GM21515 (cell line): ENCODE results near the gene RGS9.
"Not testable (repeated sequence)": the region's sequence is repeated elsewhere in the genome, so short reads cannot be mapped to it uniquely, and the experiment has no call there.

ENCODE experiments used
- ATAC-seq: cut with Tn5 transposase; IDR thresholded peaks from one replicate; pipeline ENCODE4 v1.9.1; 2021; ENCODE audit not compliant: unreplicated experiment

Gene RGS9

DNA sequence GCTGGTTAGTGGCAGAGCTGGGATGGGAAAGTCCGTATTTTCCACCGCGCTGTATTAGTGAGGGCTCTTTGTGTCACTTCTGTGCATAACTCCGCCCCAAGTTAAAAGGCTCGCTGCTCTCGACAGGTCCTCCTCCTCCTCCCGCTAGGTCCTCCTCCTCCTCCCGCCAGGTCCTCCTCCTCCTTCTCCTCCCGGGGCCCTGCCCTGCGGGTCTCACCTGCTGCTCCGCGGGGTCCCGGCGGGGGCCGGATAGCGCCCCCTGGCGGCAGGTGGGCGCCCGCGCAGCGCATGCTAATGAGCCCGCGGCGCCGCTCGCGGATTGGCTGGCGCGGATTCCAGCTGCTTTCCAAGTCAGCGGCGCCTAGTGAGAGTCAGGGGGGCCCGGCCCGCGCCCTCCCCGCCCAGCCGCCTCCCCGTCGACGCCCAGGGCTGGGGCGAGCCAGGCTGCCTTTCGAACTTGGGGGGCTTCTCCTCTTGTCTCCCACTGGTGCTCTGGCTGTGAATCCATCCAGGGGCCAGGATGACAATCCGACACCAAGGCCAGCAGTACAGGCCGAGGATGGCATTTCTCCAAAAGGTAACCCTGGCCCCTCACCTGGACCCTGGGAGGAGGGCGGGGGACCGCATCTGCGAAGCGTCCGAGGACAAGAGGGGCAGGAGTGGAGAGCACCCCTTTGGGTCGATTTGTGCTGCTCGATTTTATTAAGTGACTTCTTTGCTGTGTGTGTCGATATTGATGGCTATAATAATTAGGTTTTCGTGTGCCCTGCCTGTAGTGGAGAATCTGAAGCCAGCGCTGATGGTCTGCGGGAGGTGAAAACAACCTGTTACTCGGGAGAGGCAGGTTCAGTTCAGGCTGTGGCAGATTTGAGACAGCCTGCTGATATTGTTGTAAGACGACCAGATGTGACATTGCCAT is at the start of gene RGS9:
Gene RGS9 (plus strand): TSS at position 350 of the 919 bp plus-strand sequence. CDS start 171 bp downstream, at position 521.
- ATAC-seq = peak; percentile 93

DNA sequence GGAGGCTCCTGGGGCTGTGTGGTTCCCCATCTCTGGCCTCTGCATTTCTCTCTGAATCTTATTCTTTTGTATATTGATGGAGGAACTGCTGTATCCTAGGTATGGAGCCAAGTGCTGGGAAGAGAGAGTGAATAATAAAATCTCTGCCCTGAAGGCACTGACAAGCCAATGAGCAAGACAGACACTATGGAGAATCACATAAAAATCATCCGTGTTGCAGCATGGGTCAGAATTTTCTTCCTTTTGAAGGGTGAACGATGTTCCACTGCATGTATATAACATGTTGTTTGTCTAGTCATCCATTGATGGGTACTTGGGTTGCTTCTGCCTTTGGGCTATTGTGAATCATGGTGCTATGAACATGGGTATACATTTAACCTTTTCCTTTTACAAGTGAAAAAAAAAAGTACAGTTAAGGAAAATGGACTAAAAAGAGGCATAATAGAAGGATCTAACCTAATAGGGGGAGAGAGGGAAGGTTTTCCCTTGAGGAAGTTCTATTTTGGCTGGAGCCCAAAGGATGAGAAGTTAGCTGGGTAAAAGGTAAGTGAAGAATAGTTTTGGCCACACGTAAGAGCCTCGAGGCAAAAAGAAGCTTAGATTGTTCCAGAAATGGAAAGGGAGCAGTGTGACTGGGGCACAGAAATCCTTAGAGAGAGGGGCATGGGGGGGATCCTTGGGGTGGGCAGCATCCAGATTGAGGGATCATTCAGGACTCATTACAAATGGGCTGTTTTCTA is 48.4 kb upstream of the RGS9 start:
- ATAC-seq = no peak

DNA sequence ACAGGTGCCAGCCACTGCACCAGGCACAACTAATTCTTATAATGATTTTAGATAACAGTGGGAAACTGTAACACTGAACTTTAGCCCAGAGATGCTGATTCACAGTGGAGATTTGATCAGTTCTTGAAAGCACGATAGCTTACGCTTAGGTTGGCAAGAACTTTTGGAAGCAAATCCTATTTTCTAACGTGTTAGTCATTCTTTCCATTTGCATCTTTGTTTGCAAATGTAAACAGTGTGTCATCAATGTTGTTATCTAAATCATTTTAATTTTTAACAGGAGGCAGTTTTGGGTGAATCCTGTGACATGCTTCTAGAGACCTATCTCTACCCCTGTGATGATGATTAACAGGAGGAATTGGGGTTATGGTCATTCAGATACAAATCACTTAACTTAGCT is 44.9 kb upstream of the RGS9 start:
- no peak for ATAC-seq

DNA sequence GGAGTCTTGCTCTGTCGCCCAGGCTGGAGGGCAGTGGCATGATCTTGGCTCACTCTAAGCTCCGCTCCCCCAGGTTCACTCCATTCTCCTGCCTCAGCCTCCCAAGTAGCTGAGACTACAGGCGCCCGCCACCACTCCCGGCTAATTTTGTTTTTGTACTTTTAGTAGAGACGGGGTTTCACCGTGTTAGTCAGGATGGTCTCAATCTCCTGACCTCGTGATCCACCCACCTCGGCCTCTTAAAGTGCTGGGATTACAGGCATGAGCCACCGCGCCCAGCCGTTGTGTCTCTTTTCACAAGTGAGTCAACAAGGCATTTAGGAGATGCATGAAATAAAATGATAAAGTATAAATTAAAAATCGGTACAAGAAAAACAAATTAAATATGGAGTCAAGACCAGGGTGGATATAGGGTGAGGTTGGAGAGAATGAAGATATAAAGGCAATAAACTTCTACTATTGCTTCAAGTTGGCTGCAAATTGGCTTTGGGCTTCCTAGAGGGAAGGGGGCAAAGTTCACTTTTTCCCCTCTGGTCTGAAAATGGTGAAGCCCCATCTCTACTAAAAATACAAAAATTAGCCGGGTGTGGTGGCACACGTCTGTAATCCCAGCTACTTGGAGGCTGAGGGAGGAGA is 44.3 kb upstream of the RGS9 start:
- ATAC-seq = not testable (repeated sequence)

DNA sequence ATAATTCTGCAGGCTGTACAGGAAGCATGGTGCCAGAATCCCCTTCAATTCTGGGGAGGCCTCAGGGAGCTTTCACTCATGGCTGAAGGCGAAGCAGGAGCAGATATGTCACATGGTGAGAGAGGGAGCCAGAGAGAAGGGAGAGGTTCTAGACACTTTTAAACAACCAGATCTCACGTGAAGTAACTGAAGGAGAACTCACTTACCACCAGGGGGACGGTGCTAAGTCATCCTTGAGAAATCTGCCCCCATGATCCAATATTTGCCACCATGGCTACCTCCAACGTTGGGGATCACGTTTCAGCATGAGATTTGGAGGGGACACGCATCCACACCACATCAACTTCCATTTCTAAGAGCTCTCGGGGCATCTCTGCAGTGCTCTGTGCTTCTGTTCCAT is 43.2 kb upstream of the RGS9 start:
- no peak for ATAC-seq

GRCh38 chr17:65095465-65095864 is 41.7 kb upstream of the RGS9 start:
- no peak for ATAC-seq

DNA sequence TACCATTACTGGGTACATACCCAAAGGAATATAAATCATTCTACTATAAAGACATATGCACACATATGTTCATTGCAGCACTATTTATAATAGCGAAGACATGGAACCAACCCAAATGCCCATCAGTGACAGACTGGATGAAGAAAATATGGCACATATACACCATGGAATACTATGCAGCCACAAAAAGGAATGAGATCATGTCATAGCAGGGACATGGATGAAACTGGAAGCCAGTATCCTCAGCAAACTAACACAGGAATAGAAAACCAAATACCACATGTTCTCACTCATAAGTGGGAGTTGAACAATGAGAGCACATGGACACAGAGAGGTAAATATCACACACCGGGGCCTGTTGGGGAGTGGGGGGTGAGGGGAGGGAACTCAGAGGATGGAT is 40.8 kb upstream of the RGS9 start:
- ATAC-seq = not testable (repeated sequence)

DNA sequence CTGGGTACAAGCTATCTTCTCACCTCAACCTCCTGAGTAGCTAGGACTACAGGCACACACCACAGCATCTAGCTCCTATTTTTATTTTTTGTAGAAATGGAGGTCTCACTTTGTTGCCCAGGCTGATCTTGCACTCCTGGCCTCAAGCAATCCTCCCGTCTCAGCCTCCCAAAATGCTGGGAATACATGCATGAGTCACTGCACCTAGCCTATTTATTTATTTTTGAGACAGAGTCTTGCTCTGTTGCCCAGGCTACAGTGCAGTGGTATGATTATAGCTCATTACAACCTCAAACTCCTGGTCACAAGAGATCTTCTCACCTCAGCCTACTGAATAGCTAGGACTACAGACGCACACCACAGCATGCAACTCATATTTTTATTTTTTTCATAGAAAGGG is 40.1 kb upstream of the RGS9 start:
- no peak for ATAC-seq

DNA sequence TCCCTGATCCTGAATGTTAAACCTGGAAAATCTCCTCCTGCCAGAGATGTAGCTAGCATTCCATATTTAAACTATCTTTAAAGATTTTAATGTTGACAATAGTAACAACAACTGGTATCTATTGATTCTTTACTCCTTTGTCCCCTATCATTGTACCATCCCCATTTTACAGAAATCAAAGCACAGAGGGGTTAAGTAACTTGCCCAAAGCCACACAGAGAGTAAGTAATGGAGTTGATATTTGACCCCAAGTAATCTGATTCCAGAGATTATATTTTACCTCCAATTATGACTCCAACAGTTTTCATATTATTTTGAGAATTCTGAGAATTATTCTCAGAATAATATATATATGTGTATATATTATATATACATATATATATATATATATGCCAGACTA is 37.7 kb upstream of the RGS9 start:
- no peak for ATAC-seq

- ATAC-seq = peak; percentile 81
Observed at GRCh38 chr17:65099941-65100315, 37.2 kb upstream of the RGS9 start.

GRCh38 chr17:65100316-65101140 is 36.6 kb upstream of the RGS9 start:
- ATAC-seq = peak; percentile 65

GRCh38 chr17:65101371-65101770 is 35.8 kb upstream of the RGS9 start:
- no peak for ATAC-seq

DNA sequence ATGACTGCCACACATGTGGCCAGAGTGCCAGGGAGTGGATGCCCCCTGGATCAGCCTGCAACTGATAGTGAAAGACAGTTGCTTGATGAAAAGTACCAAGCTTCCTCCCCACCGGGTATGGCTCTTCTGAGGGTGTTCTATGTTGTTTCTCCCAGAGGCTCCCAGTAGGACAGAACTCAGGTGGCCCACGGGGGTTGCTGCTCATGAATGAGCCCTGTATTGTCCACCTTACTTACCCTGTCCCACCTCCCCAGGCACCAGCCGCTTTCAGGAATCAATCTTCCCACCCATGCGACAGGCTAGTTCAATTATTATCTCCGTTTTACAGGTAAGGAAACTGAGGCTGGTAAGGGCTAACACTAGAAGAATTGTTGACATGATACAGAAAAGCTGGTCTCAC is 34.9 kb upstream of the RGS9 start:
- no peak for ATAC-seq

DNA sequence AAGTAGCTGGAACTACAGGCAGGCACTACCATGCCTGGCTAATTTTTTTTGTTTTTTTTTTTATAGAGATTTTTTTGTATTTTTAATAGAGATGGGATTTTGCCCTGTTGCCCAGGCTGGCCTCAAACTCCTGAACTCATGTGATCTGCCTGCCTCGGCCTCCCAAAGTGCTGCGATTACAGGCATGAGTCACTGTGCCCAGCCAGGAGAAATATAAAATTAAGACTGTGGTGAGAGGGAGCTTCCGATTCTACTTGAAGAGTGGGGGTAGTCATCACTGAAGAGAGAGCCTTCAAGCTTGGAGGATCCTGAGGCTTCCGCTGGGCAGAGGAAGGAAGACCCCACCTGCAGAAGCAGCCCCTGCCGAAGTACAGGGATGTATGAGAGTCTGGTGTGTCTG is 34.4 kb upstream of the RGS9 start:
- no peak for ATAC-seq

DNA sequence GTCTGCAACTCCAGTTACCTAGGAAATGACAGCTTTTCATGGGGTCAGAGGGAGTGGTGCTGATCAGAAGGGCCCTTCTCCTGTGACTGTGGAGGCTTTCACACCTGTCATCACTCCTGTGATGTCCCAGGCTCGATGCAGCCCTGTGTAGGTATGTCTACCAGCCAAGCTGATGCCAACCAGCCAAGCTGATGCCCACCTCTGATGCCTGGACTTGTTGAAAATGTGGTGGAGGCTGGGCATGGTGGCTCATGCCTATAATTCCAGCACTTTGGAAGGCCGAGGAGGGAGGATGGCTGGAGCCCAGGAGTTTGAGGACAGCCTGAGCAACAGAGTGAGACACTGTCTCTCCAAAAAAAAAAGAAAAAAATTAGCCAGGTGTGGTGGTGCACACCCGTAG is 33.7 kb upstream of the RGS9 start:
- no peak for ATAC-seq

- ATAC-seq = no peak
Observed at GRCh38 chr17:65103896-65104295, 33.3 kb upstream of the RGS9 start.

DNA sequence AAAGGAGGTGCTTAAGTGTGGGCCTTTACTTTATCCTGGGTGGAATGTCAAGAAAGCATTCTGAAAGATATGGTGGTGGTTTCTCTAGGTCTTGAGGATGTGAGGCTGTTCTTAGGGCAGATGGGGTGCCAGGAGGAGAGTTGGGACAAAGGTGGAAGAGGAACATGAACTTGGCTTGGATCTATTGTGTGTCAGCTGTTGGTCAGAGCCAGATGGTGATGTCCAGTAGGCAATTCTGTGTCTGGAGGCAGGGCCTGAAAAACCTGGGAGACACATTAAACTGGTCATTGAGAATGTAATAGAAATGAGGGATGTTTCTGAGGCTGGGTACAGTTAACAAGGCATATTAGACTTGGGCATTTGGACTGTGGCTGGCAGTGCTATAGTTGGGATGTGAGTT is 32.6 kb upstream of the RGS9 start:
- no peak for ATAC-seq

DNA sequence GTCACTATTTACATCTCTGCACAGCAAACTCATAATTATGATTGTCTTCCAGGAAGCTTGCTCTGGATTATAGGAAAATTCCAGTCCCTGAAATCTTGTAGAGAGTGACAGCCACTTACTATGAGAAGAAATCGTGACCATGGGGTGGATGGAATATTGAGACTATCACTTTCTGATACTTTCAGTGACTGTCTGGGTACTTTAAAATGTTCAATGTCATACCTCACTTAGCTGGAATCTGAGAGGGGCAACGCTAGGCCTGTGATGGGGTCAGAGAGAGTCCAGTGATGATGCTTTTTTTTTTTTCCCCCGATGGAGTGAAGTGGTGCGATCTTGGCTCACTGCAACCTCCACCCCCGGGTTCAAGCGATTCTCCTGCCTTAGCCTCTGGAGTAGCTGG is 32.2 kb upstream of the RGS9 start:
- ATAC-seq = no peak

DNA sequence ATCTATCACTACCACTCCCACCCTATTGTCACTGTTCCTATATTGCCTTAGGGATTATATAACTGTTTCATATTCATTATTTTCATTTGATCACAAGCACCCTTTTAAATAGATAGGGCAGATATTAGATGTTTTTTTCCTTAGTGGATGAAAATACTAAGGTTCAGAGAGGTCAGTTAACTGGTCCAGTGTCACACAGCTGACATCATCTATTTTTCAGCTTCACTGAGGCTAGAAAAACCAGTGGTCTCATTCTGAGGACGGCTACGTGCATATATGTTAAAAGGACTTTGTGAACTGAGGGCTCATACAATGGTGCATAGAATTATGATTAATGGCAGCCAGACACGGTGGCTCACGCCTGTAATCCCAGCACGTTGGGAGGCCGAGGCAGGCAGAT is 29.0 kb upstream of the RGS9 start:
- no peak for ATAC-seq

GRCh38 chr17:65109543-65109942 is 27.6 kb upstream of the RGS9 start:
- no peak for ATAC-seq
